ENCODE results near the gene ABL2. TPM values are rescaled to one million over a fixed set of nuclear protein-coding genes. Genes with fewer than 3 reads are reported as not detected.

ABL2 gene
- total and polyA plus RNA-seq, 9 of the 15 experiments (the other 6 are each of a cell fraction or from before 2014, with no cell fraction given) = 1.4 to 15.0 (median 8.6) TPM

DNA sequence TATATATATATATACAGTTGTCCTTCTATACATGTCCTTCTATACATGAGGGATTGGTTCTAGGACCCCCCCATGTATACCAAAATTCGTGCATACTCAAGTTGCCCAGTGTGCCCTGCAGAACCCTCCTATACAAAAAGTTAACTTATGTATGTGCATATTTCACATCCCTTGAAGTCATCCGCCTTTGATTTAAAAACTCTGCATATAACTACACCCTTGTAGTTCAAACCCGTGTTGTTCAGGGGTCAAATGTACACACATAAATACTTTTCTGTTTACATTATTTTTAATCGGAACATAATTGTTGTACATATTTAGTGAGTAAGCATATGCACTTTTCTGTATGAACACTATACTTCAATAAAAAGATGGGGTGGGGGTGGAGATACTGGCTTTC lies 7.7 kb upstream of the ABL2 start:
- Histone ChIP-seq H2AFZ (ENCODE audit: low read depth, low read length) (0 out of 2 replicates have a peak overlapping the region, but pooled peaks have one; percentile 13), H3K4me2 (ENCODE audit: insufficient read depth, low read length) (no peak overlapping the region), H3K36me3 (ENCODE audit: control insufficient read depth, insufficient read depth, low read length) (no peaks in the 10 kb centered on the region), H4K20me1 (replicated peaks; ENCODE audit: control insufficient read depth, insufficient read depth, low read length) (no peaks in the 10 kb centered on the region), H3K27me3 (ENCODE audit: control insufficient read depth in 2 of 2, insufficient read depth in 2 of 2, low read length in 2 of 2) (no peaks in the 10 kb centered on the region), H3K27ac (ENCODE audit: extremely low read depth, low read depth, low read length) (no peak overlapping the region), H3K9ac (ENCODE audit: insufficient read depth in 1 of 2, low read depth in 2 of 2, low read length in 2 of 2) (no peak overlapping the region), H3K4me1 (replicated peaks in 1 of 2; ENCODE audit: control insufficient read depth in 2 of 2, insufficient read depth in 2 of 2, low read length in 2 of 2) (peaks cover 0 to 4% of the 10 kb centered on the region in 2 experiments; a peak in 2 of 5 replicates), H3K9me1 (ENCODE audit: control insufficient read depth, insufficient read depth, low read length) (no peaks in the 10 kb centered on the region), H3K79me2 (ENCODE audit: control insufficient read depth, insufficient read depth, low read length) (no peaks in the 10 kb centered on the region), H3K9me3 (replicated peaks; ENCODE audit: control insufficient read depth, insufficient read depth, low read depth, low read length) (no peaks in the 10 kb centered on the region), H3K4me3 (no peak overlapping the region)
- CTCF ChIA-PET (ENCODE audit: low intra/inter-chr PET ratio) = no interaction called here
- FAIRE-seq (no peak), DNase-seq (ENCODE audit: extremely low read depth in 1 of 4, low spot score in 3 of 4) (no peak), ATAC-seq (no peak)
- intact Hi-C loops (cut with micrococcal nuclease) = no loop called here
- POLR2A ChIA-PET = no interaction called here
- BruUV-seq (replicated peaks) = no TSS peak
- 43% methylated on average over 4 of the region's 4 CpGs for WGBS (ENCODE audit: insufficient coverage, low coverage, missing lambda C conversion rate)
- in situ Hi-C loops (cut with MboI) = no loop called here
- TF ChIP-seq, protein P1, sequence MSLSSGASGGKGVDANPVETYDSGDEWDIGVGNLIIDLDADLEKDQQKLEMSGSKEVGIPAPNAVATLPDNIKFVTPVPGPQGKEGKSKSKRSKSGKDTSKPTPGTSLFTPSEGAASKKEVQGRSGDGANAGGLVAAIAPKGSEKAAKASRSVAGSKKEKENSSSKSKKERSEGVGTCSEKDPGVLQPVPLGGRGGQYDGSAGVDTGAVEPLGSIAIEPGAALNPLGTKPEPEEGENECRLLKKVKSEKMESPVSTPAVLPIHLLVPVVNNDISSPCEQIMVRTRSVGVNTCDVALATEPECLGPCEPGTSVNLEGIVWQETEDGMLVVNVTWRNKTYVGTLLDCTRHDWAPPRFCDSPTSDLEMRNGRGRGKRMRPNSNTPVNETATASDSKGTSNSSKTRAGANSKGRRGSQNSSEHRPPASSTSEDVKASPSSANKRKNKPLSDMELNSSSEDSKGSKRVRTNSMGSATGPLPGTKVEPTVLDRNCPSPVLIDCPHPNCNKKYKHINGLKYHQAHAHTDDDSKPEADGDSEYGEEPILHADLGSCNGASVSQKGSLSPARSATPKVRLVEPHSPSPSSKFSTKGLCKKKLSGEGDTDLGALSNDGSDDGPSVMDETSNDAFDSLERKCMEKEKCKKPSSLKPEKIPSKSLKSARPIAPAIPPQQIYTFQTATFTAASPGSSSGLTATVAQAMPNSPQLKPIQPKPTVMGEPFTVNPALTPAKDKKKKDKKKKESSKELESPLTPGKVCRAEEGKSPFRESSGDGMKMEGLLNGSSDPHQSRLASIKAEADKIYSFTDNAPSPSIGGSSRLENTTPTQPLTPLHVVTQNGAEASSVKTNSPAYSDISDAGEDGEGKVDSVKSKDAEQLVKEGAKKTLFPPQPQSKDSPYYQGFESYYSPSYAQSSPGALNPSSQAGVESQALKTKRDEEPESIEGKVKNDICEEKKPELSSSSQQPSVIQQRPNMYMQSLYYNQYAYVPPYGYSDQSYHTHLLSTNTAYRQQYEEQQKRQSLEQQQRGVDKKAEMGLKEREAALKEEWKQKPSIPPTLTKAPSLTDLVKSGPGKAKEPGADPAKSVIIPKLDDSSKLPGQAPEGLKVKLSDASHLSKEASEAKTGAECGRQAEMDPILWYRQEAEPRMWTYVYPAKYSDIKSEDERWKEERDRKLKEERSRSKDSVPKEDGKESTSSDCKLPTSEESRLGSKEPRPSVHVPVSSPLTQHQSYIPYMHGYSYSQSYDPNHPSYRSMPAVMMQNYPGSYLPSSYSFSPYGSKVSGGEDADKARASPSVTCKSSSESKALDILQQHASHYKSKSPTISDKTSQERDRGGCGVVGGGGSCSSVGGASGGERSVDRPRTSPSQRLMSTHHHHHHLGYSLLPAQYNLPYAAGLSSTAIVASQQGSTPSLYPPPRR (CRISPR knock-in tag; IDR thresholded peaks at IDR 0.05; ENCODE audit: borderline replicate concordance) = no peak
- TF ChIP-seq HCFC1 (IDR thresholded peaks at IDR 0.05; ENCODE audit: low read depth, low read length) = no peak
- TF ChIP-seq, protein P2, sequence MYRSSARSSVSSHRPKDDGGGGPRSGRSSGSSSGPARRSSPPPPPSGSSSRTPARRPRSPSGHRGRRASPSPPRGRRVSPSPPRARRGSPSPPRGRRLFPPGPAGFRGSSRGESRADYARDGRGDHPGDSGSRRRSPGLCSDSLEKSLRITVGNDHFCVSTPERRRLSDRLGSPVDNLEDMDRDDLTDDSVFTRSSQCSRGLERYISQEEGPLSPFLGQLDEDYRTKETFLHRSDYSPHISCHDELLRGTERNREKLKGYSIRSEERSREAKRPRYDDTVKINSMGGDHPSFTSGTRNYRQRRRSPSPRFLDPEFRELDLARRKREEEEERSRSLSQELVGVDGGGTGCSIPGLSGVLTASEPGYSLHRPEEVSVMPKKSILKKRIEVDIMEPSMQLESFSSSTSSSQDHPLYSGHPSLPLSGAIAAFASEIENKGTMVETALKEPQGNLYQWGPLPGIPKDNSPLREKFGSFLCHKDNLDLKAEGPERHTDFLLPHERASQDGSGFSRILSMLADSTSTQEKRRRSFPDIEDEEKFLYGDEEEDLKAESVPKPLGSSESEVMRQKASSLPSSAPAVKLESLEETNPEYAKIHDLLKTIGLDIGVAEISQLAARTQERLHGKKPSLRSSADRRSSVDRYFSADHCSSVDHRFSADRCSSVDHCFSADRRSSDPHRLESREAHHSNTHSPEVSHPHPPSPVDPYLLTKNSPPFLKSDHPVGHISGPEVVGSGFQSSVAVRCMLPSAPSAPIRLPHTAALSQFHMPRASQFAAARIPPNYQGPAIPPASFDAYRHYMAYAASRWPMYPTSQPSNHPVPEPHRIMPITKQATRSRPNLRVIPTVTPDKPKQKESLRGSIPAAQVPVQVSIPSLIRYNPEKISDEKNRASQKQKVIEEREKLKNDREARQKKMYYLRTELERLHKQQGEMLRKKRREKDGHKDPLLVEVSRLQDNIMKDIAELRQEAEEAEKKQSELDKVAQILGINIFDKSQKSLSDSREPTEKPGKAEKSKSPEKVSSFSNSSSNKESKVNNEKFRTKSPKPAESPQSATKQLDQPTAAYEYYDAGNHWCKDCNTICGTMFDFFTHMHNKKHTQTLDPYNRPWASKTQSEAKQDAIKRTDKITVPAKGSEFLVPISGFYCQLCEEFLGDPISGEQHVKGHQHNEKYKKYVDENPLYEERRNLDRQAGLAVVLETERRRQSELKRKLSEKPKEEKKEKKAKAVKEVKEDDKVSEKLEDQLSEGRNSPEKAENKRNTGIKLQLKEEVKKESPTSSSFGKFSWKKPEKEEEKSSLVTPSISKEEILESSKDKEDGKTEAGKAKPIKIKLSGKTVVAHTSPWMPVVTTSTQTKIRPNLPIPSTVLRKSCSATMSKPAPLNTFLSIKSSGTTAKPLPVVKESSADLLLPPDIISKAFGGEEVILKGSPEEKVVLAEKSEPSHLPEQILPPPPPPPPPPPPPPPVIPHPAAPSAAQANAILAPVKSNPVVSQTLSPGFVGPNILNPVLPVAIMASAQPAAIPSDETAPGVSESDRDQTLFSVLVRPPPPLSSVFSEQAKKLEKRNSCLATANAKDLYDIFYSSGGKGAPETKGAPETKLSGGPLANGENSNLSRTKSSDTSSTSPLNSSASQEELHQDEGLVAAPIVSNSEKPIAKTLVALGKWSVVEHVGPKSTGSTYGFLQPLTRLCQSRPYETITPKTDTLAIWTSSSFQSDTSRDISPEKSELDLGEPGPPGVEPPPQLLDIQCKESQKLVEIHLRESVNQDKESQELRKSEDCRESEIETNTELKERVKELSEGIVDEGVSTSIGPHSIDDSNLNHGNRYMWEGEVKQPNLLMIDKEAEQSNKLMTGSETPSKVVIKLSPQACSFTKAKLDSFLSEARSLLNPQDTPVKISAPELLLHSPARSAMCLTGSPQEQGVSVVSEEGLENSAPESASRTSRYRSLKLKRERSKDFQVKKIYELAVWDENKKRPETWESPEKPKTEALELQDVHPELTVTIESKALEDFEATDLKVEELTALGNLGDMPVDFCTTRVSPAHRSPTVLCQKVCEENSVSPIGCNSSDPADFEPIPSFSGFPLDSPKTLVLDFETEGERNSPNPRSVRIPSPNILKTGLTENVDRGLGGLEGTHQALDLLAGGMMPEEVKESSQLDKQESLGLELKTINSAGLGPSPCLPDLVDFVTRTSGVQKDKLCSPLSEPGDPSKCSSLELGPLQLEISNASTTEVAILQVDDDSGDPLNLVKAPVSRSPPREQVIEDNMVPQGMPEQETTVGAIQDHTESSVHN (IDR thresholded peaks at IDR 0.05; ENCODE audit: borderline replicate concordance in 1 of 2, low read depth in 1 of 2) = no peak
- TF ChIP-seq, protein P3, sequence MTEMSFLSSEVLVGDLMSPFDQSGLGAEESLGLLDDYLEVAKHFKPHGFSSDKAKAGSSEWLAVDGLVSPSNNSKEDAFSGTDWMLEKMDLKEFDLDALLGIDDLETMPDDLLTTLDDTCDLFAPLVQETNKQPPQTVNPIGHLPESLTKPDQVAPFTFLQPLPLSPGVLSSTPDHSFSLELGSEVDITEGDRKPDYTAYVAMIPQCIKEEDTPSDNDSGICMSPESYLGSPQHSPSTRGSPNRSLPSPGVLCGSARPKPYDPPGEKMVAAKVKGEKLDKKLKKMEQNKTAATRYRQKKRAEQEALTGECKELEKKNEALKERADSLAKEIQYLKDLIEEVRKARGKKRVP (CRISPR knock-in tag; IDR thresholded peaks at IDR 0.05) = no peak
- no peak for TF ChIP-seq MAFF (IDR thresholded peaks at IDR 0.05; ENCODE audit: low read length)
- no peak for TF ChIP-seq PRPF4 (IDR thresholded peaks at IDR 0.05; ENCODE audit: insufficient read depth, low read depth, low read length, poor library complexity, severe bottlenecking)
- TF ChIP-seq, protein P4, sequence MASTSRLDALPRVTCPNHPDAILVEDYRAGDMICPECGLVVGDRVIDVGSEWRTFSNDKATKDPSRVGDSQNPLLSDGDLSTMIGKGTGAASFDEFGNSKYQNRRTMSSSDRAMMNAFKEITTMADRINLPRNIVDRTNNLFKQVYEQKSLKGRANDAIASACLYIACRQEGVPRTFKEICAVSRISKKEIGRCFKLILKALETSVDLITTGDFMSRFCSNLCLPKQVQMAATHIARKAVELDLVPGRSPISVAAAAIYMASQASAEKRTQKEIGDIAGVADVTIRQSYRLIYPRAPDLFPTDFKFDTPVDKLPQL (IDR thresholded peaks at IDR 0.05; ENCODE audit: extremely low read depth, insufficient read length) = no peak
